Stimulated activated CD4-positive, alpha-beta T cell treated with anti-CD3 and anti-CD28 coated beads, Interleukin-15, amount 100 ng/mL, for 1 hour (primary cell): Measurements from ENCODE around the gene ASB13.
A peak's percentile ranks its signal among the peaks of the same experiment; 100 is the strongest.

ENCODE experiments used
- DNase-seq, 2 donors: peaks; one replicate each; pipeline ENCODE4 v3.0.0-alpha.2; 2020; ENCODE audit warnings: low read depth in 1 of 2, low spot score in 1 of 2

ASB13 gene, protein sequence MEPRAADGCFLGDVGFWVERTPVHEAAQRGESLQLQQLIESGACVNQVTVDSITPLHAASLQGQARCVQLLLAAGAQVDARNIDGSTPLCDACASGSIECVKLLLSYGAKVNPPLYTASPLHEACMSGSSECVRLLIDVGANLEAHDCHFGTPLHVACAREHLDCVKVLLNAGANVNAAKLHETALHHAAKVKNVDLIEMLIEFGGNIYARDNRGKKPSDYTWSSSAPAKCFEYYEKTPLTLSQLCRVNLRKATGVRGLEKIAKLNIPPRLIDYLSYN

DNA sequence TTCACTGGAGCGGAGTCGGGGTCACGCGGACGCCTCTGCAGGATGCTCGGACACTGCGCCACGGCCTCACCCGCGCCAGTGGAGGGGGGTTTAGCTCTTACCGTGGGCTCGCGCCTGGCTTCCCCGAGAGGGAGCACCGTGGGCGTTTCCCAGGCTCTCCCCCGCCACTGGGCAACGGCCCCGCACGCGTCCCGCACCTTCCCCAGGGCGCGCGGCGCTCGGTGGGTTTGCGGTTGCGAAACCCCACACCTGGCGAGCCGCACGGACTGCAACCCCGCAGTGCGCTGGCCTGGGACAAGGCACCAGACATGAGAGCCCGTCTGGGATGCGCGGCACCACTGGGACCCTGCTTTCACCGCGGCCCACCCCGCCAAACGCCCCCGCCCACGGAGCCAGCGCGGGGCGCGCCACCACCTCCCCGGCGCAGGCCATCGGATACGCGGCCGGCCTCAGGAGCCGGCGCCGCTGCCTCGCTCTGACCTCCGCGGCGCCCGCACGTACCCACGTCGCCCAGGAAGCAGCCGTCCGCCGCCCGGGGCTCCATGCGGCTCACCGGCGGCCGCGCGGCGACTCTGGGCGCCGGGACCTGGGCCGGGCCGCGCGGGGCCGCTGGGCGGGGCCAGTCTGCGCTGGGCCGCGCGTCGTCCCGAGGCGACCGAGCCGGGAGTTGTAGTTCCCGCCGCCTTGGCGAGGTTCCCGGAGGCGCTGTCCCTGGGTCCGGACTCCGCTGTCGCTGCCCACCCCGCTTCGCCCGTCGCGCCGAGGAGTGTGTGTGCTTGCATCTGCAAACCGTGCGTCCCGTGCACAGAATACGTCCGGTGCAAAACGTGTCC is at the start of gene ASB13:
TSS of gene ASB13 (minus strand) at position 588 of the 833 bp plus-strand sequence. CDS start at position 544, 44 bp downstream.
- DNase-seq = peak in 1 of 2 donors; percentile 35

DNA sequence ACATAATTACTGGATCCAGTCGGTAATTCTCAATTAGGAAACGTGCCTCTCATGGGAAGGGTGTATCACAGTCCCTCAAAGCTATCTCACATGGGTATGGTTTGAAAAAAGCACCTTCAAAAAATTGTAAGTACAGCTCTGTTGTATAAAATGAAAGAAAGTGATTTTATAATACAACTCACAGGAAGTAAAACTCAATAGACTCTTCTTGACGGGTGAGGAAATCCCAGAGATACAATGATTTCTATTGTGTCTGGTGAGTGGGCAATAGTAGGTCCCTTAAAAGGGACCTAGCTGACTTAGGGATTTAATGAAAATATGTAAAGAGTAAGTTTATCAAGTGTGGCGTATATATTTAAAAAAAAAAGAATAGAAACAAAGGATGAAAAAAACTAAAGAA is 45.2 kb upstream of the ASB13 start:
- no peak for DNase-seq

DNA sequence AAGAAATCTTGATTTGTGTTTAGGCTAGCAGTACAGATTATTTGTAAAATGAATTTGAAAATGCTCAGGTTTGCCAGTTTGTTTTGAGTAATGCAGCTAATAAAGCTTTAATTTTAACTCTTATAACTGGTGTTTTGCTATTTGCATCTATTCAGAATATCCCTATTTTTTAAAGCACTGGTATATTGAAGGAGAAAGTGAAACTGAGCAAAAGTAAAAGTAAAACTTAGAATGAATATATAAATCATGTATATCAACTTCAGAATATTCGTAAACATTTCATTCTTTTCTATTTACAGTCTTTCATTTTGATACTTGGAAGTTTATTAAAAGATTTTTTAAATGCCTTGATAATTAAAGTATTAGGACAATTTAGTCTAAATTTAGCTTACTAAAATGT is 44.5 kb upstream of the ASB13 start:
- DNase-seq = no peak

DNA sequence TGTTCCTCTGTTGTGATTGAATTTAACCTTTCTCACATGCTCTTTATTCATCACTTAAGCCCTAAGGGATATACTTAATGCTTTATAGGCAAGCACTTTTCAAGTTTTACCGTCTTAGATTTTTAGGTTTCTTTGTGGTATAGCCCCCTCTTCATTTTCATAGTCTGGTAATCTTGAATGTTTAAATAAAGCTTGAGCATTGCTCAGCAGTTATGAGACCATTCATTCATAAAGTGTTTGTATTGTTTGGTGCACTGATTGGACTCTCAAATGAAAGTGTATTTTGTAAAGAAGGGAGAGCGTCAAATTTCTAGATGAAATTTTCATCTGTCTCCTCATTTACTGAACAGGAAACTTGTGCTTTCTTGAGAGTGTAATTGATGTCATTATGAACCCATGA is 43.5 kb upstream of the ASB13 start:
- DNase-seq = no peak

DNA sequence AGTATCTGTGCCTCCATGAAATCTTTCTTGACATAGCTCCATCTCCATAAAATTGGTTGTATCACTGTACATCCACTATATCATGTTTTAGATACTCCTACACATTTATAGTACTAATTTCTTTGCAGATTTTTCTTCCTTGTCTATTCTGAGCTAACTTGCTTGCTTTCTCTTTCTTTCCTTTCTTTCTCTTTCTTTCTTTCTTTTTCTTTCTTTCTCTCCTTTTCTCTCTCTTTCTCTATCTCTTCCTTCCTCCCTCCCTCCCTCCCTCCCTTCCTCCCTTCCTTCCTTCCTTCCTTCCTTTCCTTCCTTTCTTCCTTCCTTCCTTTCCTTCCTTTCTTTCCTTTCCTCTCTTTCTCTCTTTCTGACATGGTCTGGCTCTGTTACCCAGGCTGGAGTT is 42.0 kb upstream of the ASB13 start:
- no peak for DNase-seq

DNA sequence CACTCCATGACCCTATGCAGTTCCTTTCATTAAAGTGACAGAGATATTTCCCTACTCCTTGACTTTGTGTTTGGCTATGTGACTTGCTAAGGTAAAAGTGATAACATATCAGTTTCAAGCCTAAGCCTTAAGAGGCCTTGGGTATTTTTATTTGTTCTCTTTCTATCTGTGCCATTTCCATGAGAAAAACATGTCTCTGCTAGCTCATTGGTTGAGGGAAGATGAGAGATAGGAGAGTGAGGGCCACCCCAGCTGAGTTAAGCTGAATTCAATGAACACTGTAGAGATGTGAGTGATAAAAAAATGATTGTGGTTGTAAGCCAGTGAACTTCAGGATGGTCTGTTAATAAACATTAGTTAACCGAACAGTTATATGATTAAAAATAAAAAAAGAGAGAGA is 31.7 kb upstream of the ASB13 start:
- DNase-seq = no peak

DNA sequence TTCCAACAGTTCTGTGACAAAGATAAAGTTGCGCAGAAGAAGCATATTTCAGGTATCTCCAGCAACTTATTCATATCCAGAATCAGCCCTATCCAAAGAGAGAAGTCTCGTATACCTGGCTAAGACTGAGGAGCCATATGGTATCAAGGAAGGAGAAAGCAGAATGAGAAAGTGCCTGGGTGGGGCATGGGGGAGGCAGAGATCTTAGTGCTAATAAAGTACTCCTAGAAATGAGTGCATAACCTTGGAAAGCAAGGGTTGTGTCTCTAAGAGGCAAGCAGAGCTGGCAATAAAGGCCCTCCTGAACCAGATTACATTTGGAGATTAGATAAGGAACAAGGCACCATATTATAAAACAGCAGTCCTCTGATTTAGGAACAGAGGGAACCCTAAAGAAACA is 30.9 kb upstream of the ASB13 start:
- no peak for DNase-seq

DNA sequence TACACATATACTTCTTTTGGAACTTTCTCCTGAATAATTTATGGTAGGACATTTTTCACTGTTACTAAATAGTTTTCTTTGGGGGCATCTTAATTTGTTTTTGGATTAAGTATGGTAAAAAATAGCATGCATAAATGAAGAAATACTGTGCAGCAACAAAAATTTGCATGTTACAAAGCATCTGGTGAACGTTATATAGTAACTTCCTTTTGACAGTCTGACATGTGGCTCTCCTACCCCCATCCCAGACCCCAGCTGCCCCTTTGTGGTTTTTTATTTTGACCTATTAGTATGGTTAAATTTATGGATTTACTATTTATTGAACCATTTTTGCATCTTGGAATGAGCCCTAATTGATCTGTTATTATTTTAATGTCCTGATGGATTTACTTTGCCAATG is 28.2 kb upstream of the ASB13 start:
- DNase-seq = no peak

DNA sequence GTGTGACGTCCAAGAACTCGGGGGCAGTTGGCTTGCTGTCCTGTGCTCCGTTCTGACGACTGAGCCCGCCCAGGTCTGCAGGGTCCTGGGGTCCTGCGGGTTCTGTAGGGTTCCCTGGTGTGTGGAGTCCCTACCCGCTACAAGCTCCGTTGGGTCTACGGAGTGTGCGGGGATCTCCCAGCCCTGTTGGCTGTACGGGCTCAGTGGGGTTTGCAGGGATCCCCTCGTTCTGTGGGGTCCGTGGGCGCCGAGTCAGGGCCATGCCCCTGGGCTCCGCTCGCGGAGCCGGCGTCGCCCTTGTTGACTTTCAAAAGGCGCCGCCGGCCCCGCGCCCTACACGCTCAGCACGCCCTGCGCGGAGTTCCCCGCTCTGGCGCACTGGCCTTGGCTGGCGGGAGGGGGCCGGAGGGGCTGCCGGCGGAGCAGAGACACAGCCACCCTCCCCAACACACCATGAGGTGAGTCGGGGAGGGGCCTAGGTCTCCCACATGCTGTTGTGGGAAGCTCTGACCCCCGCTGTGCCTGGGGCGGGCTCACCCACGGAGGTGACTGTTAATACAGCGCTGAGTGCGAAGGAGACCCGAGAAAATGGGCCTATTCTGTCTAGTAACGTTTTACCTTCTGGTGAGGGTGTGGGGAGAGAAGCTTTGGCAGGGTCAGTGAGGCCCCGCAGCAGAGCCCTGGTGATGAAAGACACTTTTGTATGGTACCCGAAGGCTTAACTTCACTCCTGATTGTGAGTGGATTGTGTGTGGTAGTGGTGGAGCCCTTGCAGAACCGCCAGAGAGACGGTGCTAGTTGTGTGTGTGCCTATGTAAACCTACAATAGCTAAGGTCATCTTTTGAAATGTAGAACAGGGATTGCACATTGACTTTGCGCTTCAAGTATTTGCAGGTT is 26.3 kb upstream of the ASB13 start:
- DNase-seq = peak; percentile 26 to 47

DNA sequence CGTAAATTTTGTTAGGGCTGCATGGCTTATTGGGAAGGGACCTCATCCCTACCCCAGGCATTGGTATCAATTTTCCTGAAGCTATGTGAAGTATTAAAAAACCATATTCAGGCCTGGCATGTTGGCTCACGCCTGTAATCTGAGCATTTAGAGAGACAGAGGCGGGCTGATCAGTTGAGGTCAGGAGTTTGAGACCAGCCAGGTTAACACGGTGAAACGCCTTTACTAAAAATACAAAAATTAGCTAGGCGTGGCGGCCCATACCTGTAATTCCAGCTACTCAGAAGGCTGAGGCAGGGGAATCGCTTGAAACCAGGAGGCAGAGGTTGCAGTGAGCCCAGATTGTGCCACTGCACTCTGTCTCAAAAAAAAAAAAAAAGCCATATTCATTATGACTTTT is 25.4 kb upstream of the ASB13 start:
- DNase-seq = no peak

DNA sequence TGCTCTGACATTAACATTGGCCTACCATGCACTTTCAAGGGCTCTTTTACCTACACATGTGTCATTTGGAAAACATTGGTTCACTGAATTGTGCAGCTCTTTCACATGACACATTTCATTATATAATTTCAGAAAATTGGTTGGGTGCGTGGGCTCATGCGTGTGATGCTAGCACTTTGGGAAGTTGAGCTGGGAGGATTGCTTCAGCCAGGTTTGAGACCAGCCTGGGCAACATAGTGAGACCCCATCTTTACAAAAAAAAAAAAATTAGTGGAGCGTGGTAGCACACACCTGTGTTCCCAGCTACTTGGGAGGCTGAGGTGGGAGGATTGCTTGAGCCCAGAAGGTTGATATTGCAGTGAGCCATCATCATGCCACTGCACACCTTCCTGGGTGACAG is 22.2 kb upstream of the ASB13 start:
- DNase-seq = no peak

DNA sequence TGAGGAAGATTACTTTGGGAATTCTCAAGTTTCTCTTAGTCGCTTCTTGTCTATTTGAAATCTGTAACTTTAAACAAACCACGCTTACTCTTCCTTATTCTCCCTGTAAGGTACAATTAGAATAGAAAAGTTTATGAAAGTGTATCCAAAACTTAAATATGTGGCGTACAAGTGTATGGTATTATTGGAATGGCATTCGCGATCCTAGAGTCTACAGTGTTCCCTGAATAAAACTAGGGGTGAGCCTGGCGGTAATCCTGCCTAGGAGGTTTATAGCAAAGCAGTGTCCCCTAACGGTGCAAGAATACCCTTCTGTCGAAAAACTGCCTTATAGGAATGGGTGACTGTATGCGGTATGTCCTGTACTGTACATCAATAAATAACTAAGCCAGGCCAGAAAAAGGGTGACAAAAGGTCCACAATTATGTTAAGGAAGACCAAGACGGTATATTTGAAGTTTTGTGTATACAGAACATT is 19.4 kb upstream of the ASB13 start:
- no peak for DNase-seq

DNA sequence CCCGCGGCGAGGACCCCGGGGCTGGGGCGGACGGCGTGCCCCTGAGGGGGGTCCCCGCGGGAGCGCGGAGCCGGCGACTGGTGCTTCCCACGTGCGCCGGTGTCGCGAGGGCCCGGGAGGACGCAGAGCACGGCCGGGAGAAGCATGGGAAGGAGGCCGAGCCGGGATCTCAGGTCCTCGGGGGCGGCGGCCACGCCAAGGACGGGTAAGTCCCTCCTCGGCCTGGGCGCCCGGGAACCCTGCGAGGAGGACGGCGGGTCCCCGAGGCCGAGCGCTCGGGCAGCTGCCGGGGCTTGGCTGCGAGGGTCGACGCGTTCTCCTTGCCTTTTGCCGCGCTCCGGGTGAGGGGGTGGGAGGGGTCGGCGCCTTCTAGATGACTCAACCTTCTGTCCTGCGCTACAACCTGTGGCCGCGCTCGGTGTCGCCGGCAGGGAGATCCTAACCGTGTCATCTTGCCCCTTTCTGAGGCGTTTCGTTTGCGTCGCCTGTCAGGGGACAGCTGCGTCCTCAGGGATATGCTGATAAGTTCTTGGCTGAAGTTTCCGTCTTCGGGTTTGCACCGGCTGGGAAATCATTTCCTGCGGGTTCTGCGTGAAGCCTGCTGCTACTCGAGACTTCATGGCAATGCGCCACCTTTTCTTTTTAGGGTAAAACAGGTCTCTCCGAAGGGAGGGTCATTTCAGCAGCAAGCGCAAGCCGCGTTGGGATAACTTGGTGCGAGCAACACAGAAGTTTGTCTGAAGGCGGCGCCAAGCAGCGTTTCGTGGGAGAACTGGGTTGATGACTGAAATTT is 18.8 kb upstream of the ASB13 start:
- peak; percentile 29 to 49 for DNase-seq

DNA sequence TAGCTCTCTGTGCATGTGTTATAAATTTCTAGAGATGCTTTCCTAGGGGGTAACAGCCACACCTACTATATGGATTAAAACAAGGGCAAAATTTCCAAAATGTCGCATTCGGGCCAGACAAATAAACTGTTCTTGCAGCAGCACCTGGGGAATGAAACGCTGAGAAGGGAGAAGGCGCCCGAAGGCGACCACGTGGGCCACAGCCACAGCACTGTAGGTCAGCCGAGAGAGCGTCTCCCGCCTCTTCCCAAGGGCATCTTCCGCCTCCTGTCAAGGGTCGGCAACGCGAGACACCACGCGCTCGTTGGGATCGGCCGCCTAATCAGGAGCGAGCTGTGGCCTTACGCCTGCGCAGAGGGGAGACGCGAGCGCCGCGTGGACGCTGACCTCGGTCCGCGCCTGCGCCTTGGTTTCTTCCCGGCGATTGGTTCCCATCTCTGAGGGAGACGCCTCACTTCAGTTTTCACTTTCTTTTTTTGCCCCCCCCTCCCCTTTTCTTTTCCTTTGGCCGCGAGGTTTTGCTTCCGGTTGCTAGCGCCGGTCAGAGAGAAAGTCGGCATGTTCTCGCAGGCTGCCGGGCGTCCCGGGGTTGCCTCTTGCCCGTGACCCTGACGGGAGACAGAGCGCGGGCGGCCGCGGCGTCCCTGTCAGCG is 18.0 kb upstream of the ASB13 start, which contains the start of gene TASOR2:
TSS of gene TASOR2 (plus strand) at position 521 of the 653 bp plus-strand sequence. CDS start 35,805 bp downstream, outside the sequence.
- DNase-seq = peak; percentile 92 to 94

DNA sequence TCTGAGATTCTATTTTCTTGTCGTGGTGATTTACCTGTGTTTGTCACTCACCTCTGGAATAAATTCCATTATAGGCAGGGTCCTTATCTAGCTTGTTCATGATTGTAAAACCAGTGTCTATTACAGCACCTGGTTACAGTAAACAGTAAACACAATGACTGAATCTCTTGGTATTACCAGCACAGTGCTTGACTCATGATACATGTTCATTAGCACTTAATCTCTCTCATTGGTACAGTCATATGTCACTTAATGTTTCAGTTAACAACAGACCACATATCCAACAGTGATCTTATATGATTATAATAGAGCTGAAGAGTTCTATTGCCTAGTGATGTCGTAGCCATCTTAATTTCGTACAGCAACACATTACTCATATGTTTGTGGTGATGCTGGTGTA is 16.7 kb upstream of the ASB13 start:
- DNase-seq = no peak

DNA sequence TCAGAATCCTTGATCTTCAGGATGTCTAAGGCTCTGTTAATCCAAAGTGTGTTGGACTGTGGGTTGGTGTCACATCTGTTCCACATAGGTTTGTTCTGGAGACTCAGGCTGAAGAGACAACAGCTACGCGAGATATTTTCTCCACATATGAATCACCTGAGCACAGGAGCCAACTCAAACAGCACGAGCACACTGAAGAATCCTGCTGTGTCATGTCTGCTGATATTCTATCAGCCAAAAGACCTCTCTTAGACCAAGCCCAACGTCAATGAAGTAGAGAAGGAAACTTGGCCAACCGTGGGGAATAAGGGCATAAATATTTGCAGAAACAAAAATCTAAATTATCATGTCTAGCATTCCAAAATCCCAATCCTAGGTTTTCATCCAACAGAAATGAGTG is 15.5 kb upstream of the ASB13 start:
- no peak for DNase-seq

DNA sequence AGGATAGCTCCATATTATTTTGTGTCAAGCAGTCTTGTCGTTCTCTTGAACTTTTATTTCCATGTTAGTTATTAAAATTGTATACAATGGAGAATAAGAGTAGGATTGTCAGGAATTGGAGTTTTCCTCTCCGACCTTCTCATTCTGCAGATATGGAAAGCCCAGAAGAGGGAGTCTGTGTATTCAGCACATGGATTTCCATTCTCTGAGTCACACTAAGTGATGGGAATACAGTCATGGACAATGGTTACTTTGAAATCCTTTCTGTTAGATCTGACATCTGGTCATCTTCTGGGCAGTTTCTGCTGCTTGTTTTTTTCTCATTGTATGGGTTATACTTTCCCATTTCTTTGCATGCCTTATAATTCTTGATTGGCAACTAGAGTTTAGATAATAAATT is 13.2 kb upstream of the ASB13 start:
- no peak for DNase-seq

DNA sequence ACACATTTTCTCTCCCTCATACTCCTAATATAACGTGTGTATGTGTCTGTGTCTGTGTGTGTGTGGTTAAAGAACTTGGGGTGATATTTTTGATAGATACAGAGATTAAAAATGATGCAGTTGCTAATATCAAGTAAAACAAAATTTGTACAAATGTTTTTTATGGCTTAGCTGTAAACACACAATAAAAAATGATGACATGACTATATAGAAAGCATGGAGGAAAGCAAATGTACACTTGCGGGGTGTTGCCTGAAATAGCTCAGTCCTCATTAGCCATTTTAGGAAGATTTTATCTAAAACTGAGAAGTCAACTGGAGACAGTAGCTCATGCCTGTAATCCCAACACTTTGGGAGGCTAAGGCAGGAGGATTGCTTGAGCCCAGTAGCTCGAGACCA is 12.6 kb upstream of the ASB13 start:
- no peak for DNase-seq

DNA sequence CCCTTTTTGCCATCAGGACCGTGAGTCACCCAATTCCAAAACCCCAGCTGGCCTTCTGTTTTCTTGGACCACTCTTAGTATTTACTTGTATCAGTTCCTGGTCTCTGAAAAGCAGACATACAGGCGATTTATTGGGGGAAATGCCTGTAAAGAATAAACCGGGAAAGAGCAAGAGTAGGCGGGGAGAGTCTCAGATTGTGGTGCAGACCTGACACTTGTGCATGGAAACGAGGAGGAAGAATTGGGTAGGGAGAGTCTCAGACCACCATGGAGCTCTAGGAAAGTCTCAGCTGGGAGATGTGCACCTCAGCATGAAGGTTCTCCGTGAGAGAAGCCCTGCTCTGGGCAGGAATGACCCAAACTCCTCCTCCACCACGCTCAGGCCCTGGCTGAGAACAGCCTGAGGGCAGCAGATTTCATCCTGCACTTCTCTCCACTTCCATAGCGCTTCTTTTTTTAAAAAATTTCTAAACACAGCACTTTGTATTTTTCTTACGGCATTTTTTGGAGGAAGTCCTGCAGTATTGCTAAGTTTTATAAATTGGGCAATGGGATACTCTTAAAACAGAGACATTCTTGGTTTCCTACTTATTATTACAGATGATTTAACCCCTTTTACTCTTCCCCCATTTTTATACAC is 12.1 kb upstream of the ASB13 start:
- no peak for DNase-seq
